ENCODE measurements around the gene TTLL12. TPM values are rescaled to one million over a fixed set of nuclear protein-coding genes. Genes with fewer than 3 reads are reported as not detected.

The TTLL12 gene
- total and polyA plus RNA-seq, 2 donors from 2014 or later = 11.5 to 26.3 TPM

DNA sequence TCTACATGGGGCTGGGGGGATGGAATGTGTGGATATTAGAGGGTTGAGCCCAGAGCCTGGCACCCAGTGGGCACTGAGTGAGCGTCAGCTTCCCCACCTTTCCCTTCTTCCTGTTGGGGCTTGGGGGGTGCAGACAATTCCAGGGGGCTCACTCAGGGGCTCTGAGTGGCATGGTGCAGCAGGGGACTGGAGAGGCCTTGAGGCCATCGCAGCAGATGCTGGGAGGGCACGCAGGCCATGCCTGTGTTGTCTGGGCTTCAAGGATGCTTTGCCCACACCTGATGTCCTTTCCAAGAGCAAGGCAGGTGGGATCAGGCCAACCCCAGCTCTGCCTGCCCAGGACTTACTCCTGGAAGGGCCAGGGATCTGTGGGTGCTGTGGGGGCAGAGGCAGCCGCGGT, 11.2 kb upstream of the TTLL12 start:
- H3K27me3 ChIP-seq (ENCODE audit: control insufficient read depth, insufficient read depth, low read length) = no peaks in the 10 kb centered on the region
- no peaks in the 10 kb centered on the region for H3K4me1 ChIP-seq (ENCODE audit: control insufficient read depth in 2 of 3, insufficient read depth in 2 of 3, low read depth in 1 of 3, low read length in 3 of 3)
- DNase-seq (peak in 1 of 5 donors; percentile 30), FAIRE-seq (no peak)
- no peak overlapping the region for H3K9ac ChIP-seq (ENCODE audit: low read length in 3 of 3)
- no peak overlapping the region for H3K4me3 ChIP-seq (ENCODE audit: low read length in 3 of 3)
- TF ChIP-seq, protein P1, sequence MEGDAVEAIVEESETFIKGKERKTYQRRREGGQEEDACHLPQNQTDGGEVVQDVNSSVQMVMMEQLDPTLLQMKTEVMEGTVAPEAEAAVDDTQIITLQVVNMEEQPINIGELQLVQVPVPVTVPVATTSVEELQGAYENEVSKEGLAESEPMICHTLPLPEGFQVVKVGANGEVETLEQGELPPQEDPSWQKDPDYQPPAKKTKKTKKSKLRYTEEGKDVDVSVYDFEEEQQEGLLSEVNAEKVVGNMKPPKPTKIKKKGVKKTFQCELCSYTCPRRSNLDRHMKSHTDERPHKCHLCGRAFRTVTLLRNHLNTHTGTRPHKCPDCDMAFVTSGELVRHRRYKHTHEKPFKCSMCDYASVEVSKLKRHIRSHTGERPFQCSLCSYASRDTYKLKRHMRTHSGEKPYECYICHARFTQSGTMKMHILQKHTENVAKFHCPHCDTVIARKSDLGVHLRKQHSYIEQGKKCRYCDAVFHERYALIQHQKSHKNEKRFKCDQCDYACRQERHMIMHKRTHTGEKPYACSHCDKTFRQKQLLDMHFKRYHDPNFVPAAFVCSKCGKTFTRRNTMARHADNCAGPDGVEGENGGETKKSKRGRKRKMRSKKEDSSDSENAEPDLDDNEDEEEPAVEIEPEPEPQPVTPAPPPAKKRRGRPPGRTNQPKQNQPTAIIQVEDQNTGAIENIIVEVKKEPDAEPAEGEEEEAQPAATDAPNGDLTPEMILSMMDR (IDR thresholded peaks at IDR 0.05; ENCODE audit: borderline replicate concordance, extremely low read depth, insufficient read depth) = no peak
- intact Hi-C loops (cut with DNase I) = no loop called here
- H3K9me3 ChIP-seq (ENCODE audit: control insufficient read depth in 2 of 3, insufficient read depth in 1 of 3, low read length in 3 of 3) = no peaks in the 10 kb centered on the region
- no peak overlapping the region for H3K27ac ChIP-seq (ENCODE audit: low read depth in 2 of 2, low read length in 2 of 2)
- no peaks in the 10 kb centered on the region for H3K36me3 ChIP-seq (ENCODE audit: control insufficient read depth in 2 of 3, insufficient read depth in 3 of 3, low read length in 3 of 3)

DNA sequence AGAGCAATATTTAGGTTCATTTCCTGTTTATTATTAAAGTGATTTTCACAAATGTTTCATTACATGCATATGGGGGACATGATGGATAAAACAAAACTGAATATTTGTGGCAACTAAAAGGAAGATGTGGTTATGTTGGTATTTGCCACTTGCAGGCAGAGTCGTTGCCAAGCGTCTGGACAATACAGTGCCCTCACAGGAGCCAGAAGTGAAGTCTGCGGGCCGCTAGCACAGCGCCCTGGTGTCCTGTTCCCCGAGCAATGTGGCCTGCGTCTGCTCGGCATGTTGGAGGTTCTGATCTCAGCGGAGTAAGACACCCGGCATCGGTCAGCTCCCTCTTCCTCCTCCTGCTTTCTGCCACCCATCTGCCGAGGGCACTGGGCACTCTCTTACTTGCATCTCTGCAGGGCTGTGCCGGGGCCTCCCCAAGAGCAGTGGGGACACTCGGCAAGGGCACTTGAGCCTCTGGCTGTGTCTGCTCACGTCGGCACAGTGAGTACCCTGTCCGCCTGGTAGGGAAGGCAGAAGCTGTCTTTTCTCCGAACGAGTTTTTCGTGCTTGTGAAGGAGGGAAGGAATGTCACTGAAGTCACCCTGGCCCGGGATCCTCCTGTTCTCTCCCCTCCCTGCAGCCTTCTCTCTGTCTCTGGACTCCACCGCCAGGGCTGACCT, 10.5 kb upstream of the TTLL12 start:
- intact Hi-C loops (cut with DNase I) = no loop called here
- H3K9ac ChIP-seq (ENCODE audit: low read length in 3 of 3) = no peak overlapping the region
- H3K36me3 ChIP-seq (ENCODE audit: control insufficient read depth in 2 of 3, insufficient read depth in 3 of 3, low read length in 3 of 3) = no peaks in the 10 kb centered on the region
- TF ChIP-seq, protein P1 (IDR thresholded peaks at IDR 0.05; ENCODE audit: borderline replicate concordance, extremely low read depth, insufficient read depth) = no peak
- H3K27ac ChIP-seq (ENCODE audit: low read depth in 2 of 2, low read length in 2 of 2) = no peak overlapping the region
- H3K9me3 ChIP-seq (ENCODE audit: control insufficient read depth in 2 of 3, insufficient read depth in 1 of 3, low read length in 3 of 3) = no peaks in the 10 kb centered on the region
- FAIRE-seq (no peak), DNase-seq (peak in 2 of 5 donors; percentile 15 to 60)
- no peaks in the 10 kb centered on the region for H3K27me3 ChIP-seq (ENCODE audit: control insufficient read depth, insufficient read depth, low read length)
- H3K4me3 ChIP-seq (ENCODE audit: low read length in 3 of 3) = no peak overlapping the region
- no peaks in the 10 kb centered on the region for H3K4me1 ChIP-seq (ENCODE audit: control insufficient read depth in 2 of 3, insufficient read depth in 2 of 3, low read depth in 1 of 3, low read length in 3 of 3)

DNA sequence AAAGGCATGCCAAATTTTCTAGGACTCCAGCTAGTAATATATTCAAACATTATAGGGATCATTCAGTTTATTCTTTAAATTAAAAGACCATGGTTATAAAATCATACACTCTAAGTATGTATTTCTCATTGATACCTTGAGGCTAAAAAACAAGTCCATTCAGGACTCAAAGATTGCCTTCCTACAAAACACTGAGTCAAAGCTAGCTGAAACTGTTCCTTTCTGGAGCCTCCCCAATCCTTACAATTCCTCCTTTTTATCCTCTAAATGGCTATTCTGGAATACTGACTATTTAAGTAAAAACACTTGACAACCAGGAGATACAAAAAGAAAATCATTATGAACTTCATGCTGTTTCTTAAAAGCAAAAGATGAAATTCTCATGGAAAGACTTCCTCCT, 4.9 kb upstream of the TTLL12 start:
- no peaks in the 10 kb centered on the region for H3K36me3 ChIP-seq (ENCODE audit: control insufficient read depth in 2 of 3, insufficient read depth in 3 of 3, low read length in 3 of 3)
- no peak overlapping the region for H3K27ac ChIP-seq (ENCODE audit: low read depth in 2 of 2, low read length in 2 of 2)
- no peak overlapping the region for H3K4me3 ChIP-seq (ENCODE audit: low read length in 3 of 3)
- DNase-seq (no peak), FAIRE-seq (no peak)
- no peaks in the 10 kb centered on the region for H3K27me3 ChIP-seq (ENCODE audit: control insufficient read depth, insufficient read depth, low read length)
- intact Hi-C loops (cut with DNase I) = no loop called here
- TF ChIP-seq, protein P1 (IDR thresholded peaks at IDR 0.05; ENCODE audit: borderline replicate concordance, extremely low read depth, insufficient read depth) = no peak
- peaks cover 0 to 4% (median 0%) of the 10 kb centered on the region in 3 donors for H3K4me1 ChIP-seq (ENCODE audit: control insufficient read depth in 2 of 3, insufficient read depth in 2 of 3, low read depth in 1 of 3, low read length in 3 of 3)
- H3K9me3 ChIP-seq (ENCODE audit: control insufficient read depth in 2 of 3, insufficient read depth in 1 of 3, low read length in 3 of 3) = no peaks in the 10 kb centered on the region
- no peak overlapping the region for H3K9ac ChIP-seq (ENCODE audit: low read length in 3 of 3)
